H54 (cell line): ENCODE measurements around the gene P4HB.

Experiments used
- DNase-seq: peaks from one replicate; pipeline ENCODE4 v3.0.0; 2011; ENCODE audit warnings: low spot score, mixed read lengths; ENCODE audit not compliant: insufficient read length
- FAIRE-seq: peaks from 3 replicates; lab custom pipeline; 2011; peaks lifted over from hg19 to GRCh38; lab: Jason Lieb, UNC
- POLR2A ChIP-seq: IDR thresholded peaks from 2 replicates; pipeline ENCODE4 v1.6.1; 2011; ENCODE audit warnings: low read depth, mild to moderate bottlenecking, low read length

The P4HB gene

DNA sequence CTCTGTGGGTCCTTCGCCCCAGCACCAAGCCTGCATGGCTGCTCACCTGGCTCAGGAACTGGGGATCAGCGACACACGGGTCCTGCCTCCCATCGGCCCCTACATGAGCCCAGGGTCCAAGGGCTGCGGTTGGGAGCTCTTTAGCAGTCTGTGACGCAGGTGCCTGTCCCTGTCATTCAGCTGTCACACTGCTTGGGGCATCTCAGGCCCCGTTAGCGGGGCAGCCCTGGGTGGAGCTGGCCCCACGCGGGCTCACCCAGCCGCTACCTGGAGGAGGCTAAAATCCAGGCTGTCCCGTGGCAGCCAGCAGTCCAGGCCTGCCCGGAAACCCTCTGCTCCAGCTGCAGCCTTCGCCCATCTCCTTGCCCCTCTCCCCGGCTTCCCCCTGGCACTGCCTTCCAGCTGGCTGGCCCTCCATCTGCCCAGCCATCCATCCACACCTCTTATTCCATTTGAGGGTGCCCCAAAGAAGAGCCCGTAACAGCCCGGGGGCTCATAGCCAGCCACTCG, 53.1 kb downstream of the P4HB start:
- FAIRE-seq (no peak), DNase-seq (no peak)
- TF ChIP-seq POLR2A: no peak

DNA sequence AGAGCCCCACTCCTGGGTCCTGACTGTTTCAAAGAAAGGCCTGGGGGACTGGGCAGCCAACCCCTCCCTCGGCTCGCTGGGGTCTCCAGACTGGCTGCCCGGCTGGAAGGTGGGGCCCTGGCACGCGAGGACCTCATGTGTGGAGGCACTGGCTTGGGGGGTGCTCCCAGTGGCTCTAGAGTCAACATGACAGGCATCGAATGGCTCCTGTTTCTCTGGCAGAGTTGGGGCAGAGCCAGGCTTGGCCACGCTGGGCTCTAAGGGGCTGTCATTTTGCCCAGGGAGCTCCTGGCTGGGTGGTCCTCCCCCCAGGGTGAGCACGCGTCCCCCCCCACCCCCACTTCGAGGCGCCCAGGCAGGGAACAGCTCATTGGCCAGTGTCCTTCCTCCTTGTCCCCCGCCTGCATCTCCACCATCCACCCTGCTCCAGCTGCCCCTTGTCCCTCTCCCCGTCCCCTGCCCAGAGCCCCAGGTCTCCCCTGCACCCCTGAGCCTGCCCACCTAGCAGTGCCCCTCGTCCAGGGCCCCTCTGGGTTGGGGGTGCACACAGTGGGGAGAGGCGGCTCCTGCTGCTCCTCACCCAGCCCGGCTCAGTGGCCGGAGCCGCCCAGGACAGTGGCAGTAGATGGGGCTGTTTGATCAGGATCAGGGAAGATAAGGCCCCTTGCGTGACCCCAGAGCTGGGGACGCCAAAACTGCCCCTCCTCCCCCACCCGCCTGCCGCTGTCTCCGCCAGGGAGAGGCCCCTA, 53.7 kb downstream of the P4HB start:
- FAIRE-seq (no peak), DNase-seq (no peak)
- TF ChIP-seq POLR2A: no peak

DNA sequence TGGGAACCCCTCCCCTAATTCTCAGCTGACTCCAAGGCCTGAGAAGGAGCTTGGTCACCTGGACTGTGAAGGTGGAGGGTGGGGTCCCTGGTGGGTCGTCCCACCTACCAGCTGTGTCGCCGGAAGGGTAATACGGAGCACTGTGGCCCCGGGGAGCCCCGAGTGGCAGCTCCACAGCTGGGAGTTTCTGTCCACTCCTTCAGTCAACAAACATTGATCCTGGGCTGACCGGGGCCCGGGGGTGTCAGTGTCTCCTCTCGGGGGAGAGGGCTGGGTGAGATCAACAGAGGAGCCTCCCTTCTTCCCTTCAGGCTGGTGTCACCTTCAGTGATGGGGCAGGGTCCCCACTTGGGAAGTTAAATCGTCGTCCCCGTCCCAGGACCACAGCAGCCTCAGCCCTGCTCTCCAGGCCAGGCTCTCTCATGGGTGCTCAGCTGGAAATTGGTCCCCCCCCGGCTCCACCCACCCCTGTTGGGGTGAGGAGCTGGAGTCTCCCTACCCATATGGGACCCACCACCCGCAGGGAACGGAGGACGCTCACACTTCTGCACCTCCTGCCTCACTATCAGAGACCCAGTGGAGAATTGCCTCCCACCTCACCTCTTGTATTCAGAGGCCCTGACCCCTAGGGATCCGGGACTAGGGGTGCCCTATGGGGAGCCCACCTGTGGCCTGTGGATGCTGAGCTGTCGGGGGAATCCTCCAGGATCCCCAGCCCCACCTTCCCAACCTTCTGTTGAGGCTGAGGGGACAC, 54.5 kb downstream of the P4HB start:
- no peak for TF ChIP-seq POLR2A
- DNase-seq (no peak), FAIRE-seq (no peak)

DNA sequence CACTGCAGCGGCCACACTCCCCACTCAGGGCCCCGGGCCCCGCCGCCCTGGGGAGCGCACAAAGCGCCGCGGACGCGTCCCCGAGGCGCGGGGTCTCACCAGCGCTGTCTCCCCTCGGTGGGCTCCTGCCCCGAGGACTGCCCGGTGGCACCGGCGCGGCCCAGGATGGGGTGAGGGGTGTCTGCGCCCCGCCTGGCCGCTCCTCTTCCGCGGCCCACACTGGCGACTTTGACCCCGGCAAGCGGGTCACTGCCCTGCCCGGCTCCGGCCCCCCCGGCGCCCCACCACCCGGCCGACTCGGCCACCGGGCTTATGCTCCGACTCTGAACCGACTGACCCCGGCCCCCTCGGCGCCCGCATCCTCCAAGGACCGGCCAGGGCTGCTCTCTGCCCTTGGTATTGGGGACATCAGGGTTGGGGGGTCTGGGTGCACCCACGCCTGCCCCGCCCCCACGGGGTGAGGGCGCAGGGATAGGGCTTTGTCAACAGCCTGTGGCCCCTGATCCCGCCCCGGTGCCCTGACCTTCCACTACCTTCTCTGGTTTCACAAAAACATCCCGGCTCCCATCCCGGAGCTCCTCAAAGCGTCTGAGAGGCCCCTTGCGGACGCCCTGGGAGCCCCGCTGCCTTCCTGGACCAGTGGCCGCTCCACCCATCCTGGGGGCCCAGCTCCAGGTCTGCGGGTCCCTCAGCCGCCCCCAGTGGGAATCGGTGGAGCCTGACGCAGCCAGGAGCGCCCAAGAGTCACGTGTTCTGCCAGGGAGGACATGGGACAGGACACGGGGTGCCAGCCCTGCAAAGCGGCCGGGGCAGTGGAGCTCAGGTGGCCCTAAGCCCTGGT, 55.6 kb downstream of the P4HB start:
- no peak for TF ChIP-seq POLR2A
- DNase-seq (no peak), FAIRE-seq (no peak)

DNA sequence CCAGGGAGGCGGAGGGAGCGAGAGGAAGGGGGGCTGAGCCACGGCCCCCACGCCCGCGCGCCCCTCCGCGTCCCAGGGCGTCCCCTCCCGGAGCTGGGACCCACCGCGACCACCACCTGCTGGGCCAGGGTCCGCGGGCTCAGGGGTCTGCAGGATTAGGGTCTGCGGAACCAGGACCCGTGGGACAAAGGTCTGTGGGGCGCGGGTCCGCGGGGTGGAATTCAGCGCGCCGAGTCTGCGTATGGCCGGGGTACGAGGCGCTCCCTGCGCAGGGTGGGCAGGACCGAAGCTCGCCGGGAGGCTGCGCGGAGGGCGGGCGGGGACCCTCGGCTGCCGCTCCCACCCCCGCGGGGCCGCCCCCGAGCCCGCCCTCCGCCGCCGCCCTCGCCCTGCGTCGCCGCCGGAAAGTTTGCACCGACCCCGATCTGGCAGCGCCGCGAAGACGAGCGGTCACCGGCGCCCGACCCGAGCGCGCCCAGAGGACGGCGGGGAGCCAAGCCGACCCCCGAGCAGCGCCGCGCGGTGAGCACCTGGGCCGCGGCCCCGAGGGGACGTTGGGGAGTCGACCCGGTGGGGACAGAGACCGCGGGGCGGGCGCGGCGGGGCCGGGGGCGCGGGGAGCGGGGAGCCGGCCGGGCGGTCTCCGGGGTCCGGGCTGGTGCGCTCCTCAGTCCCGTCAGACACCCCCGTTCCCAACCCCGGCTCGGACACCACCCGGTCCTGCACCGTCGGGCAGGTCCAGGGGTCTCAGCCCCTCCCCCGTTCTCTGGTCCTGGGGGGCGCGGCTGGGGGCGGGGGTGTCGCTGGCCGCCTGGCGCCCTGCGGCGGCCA, 56.4 kb downstream of the P4HB start, which contains the start of gene GCGR:
Gene GCGR, plus strand, starts transcription at position 423 of the 831 bp plus-strand sequence. CDS start 4,869 bp downstream, outside the sequence.
- TF ChIP-seq POLR2A: no peak
- DNase-seq (no peak), FAIRE-seq (no peak)

DNA sequence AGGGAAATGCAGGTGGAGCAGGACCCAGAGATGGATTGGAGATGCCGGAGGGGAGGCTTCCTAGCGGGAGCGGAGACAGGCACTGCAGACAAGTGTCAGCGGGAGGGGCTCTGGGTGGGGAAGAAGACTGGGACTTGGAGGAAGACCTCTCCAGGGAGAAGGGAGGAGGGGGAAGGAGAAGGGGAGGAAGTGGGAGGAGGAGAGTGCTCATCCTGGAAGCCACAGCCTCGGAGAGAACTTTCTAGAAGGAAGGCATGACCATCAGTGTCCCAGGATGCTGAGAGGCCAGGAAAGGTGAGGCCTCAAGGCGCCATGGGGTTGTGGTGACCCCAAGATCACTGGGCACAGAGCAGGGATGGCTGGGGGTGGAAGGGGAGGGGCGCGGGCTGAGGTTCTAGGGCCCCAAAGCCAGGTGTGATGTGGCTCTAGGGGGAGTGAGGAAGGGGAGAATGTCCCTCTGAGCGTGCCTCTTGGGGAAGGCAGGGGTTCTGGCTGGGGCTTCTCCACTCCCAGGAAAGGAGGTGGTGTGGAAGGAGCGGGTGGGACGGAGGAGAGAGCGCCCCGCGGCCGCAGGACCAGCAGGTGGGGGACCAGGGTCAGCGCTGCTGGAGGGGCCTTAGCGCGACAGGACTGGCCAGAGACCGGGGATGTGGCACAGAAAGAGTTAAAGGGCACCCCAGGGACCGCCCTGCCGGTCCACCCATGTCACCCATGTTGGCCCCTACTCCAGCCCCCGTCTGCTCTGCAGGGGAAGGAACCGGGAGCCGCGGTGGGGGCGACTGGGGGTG, 57.3 kb downstream of the P4HB start:
- no peak for TF ChIP-seq POLR2A
- no peak for FAIRE-seq
- no peak for DNase-seq

DNA sequence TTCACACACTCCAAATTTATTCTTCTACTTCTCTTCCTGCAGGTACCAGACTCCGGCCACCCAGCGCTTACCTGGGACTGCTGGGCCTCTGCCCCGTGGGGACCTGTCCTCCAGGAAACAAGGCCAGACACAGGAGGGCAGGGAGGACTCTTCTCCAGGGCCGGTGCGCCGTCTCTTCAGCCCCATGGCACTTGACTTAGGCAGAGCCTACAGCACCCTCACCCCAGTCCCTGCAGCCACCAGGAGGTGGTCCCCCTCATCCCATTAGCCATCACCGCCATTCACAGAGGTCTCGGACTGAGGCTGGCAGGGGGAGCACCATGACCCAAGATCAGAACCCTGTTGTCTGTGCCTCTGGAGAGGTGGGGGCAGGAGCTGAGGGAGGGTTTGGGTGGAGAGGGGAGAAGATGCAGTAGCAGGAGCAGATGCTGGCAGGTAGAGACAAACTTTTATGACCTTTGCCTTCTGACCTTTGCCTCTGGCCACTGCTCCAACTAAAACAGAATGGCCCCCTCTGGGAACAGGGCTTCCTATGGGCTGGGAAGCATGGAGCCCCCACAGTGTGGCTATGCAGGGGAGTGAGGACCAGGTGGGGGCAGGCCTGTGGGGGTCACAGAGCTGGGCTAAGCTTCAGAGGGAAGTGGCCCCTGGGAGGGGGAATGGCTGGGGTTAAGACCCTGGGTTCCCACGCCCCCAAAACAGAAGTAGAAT, 58.1 kb downstream of the P4HB start:
- TF ChIP-seq POLR2A: no peak
- DNase-seq (no peak), FAIRE-seq (no peak)

DNA sequence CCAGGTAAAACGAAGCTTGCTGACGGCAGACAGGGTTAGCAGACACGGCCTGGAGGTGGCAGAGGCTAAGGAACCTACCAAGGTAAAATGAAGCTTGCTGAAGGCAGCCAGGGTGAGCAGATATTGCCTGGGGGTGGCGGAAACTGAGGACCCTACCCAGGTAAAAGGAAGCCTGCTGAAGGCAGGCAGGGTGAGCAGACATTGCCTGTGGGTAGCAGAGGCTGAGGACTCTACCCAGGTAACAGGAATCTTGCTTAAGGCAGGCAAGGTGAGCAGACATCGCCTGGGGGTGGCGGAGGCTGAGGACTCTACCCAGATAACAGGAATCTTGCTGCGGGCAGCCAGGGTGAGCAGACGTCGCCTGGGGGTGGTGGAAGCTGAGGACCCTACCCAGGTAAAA, 59.0 kb downstream of the P4HB start:
- FAIRE-seq: no peak

DNA sequence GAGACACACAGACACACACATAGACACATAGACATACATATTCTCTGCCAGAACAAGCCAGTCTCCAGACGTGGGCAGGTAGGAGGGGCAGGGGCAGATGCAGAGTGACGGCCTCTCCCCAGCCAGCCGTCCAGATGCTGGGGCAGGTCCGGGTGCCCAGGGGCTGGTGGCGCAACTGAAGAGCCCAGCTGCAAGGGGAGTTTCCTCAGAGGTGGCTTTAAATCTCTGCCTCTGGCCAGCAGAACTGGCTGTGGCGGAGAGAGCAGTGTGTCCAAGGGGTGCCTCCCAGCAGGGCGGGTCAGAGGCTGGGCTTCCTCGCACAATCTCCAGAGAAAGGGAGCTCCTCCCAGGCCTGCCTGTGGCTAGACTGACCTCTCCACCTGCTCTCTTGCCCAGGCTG, 65.8 kb downstream of the P4HB start:
- FAIRE-seq (no peak), DNase-seq (no peak)
- TF ChIP-seq POLR2A: no peak

More for the DNA sequence above, 59.0 kb downstream of the P4HB start:
- TF ChIP-seq POLR2A: no peak
- no peak for DNase-seq

DNA sequence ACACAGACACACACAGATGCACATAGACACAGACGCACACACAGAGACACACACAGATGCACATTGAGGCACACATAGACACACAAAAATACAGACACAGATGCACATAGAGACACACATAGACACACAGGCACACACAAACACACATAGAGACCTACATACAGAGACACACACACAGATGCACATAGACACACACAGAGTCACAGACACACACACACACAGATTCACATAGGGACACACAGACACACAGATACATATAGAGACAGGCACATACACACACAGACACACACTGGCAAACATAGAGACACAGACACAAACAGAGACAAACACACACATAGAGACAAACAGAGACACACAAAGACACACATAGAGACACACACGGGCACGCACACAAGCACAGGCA, 66.3 kb downstream of the P4HB start:
- no peak for TF ChIP-seq POLR2A
- FAIRE-seq (no peak), DNase-seq (no peak)
